Measurements from ENCODE around the gene HSPBAP1.
"Not testable (repeated sequence)": the region's sequence is repeated elsewhere in the genome, so short reads cannot be mapped to it uniquely, and the experiment has no call there.

HSPBAP1 gene

DNA sequence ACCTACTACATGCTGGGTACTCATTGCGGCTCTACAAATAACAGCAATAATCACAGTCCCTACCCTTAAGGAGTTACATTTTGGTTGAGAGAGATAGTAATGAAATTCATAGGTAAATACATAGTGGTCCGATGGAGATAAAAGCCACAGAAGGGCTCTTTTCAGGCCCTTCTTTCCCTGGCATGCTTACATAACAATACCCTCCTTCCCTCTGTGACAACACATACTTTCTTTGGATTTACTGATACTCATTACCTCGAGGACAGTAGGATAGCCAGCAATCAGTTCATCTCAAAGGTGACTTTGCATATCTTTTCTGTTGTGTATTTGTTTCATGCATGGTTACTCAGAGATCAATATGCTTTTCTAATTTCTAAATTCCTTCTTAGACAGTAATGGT, 54.5 kb downstream of the HSPBAP1 start:
- no peak for DNase-seq (ENCODE audit: low read depth, low spot score)

DNA sequence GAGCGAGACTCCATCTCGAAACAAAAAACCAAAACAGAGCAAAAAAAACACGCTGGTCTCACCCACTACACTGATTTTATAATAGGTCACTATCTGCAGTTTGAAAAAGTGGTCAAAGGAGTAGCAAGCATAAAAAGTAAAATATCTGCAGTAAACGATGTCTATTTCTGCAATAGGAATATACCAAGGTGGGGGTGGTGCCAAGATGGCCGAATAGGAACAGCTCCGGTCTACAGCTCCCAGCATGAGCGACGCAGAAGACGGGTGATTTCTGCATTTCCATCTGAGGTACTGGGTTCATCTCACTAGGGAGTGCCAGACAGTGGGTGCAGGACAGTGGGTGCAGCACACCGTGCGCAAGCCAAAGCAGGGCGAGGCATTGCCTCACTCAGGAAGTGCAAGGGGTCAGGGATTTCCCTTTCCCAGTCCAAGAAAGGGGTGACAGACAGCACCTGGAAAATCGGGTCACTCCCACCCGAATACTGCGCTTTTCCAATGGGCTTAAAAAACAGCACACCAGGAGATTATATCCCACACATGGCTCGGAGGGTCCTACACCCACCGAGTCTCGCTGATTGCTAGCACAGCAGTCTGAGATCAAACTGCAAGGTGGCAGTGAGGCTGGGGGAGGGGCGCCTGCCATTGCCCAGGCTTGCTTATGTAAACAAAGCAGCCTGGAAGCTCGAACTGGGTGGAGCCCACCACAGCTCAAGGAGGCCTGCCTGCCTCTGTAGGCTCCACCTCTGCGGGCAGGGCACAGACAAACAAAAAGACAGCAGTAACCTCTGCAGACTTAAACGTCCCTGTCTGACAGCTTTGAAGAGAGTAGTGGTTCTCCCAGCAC, 60.7 kb downstream of the HSPBAP1 start:
- not testable (repeated sequence) for DNase-seq (ENCODE audit: low read depth, low spot score)

DNA sequence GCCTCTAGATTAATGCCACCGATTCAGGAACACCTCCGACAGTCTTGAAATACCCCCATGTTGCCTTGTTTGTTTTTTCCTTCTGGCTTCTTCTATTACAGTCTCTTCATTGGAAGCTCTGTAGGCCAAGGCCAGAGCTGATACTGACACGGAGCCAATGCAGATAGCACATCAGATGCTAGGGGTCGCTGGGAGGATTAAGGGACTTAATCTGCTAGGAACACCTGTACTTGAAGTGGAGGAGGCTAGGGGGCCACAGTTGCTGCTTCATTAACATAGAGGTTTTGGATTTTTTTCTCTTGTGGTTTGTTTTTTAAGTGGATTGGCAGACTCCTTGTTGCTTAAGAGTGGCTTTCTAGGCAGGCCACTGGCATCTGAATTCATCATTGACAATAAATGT, 63.4 kb downstream of the HSPBAP1 start:
- no peak for DNase-seq (ENCODE audit: low read depth, low spot score)

DNA sequence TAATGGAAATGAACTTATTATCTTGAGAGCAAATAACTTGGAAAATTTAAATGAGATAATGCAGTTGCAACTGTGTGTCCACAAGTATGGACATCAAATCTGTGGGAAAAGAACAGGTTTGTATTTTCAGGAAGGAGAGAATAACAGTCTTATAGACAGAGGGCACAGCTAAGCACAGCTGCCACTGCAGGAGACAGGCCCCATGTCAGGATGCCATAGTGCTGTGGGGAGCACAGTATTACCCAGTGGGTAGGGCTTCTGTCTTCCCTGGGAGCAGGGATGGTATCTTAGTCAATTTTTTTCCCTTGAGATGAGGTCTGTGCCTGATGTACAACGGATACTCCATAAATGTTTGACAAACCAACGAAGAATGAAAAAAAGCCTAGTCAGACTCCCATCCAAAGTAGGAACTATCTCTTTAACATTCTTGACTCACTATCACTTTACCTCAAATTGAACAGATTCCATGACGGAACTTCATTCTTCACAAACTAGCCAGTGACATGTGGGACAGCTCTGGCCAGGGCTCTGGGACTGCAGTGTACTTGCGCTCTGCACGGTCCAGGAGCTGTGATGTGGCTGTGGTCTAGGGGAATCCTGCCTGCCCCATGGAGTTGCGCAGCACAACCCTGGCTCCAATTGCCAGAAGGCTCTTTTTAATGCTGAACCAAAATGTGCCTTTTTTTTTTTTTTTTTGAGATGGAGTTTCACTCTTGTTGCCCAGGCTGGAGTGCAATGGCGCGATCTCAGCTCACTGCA, 64.7 kb downstream of the HSPBAP1 start:
- no peak for DNase-seq (ENCODE audit: low read depth, low spot score)

DNA sequence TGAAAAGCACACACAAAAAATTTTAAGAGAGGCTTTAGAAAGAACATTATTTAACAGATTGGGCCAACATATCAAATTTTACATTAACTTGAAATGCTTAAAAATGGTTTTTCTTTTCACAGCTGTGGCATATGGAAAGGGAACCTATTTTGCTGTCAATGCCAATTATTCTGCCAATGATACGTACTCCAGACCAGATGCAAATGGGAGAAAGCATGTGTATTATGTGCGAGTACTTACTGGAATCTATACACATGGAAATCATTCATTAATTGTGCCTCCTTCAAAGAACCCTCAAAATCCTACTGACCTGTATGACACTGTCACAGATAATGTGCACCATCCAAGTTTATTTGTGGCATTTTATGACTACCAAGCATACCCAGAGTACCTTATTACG, 65.4 kb downstream of the HSPBAP1 start:
- no peak for DNase-seq (ENCODE audit: low read depth, low spot score)

DNA sequence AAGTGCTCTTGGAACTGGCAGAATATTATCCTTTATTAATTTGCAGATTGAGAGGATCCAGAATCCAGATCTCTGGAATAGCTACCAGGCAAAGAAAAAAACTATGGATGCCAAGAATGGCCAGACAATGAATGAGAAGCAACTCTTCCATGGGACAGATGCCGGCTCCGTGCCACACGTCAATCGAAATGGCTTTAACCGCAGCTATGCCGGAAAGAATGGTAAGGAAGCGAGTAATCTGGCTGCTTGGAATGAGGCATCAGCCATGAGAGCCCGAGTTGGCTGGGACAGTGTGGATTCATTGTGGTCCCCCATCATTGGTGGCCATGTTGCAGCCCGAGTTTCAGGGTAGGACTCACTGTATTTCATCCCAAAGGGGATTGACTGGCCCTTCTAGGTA, 65.9 kb downstream of the HSPBAP1 start:
- no peak for DNase-seq (ENCODE audit: low read depth, low spot score)

DNA sequence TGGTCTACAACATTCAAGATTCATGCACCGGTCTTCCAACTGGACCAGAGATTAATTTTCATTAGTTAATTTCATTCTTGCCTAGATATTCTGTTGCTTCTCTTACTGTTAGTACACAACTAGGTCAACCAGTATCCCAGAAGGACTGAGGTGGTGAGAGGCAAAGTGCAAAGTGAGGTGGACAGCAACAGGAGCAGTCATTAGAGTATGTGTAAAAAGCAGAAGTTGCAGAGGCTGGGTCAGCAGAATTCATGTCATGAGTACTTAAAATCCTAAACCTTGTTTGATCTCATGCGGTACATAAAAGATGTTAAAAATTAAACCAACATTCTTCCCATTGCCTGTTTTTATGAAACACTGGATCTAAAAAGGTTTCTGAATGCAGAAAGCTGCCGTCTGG, 66.3 kb downstream of the HSPBAP1 start:
- no peak for DNase-seq (ENCODE audit: low read depth, low spot score)

DNA sequence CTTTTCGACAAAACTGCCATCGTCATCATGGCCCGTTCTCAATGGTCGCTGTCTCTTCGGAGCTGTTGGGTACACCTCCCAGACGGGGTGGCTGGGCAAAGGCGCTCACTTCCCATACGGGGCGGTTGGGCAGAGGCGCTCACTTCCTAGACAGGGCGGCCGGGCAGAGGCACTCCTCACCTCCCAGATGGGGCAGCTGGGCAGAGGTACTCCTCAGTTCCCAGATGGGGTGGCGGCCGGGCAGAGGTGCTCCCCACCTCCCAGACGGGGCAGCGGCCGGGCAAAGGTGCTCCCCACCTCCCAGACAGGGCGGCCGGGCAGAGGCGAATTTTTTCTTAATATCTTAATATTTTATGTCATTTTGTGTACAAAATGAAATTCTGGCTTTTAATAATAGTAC, 68.5 kb downstream of the HSPBAP1 start:
- no peak for DNase-seq (ENCODE audit: low read depth, low spot score)

DNA sequence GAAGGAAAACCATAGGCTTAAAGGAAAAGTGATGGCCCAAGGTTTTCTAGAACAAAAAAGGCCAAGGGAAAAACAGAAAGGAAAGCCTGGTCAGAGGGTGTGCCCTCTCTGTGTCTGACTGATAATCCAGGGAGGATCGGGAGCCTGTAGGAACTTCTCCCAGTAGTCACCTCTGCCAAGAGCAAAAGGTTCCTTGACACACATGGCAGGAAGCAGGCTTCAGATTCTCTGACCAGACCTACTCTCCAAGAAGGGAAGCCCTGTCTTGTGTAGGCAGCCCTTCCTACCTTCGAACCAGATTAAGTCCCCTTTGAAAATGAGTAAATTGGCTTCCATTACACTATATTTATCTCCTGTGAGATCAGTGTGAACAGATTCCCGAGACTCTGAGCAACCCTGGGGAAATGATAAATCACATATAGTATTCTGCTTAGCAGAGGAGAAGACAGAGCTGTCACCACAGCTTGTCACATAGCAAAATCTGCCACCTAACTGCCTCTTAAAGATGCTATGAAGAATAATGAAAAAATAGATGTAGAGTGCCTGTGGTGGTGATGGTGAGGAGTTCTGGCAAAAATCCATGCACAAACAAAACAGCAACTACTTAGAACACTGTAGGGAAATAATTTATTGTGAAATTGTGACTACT, 74.2 kb downstream of the HSPBAP1 start:
- DNase-seq (ENCODE audit: low read depth, low spot score) = no peak

DNA sequence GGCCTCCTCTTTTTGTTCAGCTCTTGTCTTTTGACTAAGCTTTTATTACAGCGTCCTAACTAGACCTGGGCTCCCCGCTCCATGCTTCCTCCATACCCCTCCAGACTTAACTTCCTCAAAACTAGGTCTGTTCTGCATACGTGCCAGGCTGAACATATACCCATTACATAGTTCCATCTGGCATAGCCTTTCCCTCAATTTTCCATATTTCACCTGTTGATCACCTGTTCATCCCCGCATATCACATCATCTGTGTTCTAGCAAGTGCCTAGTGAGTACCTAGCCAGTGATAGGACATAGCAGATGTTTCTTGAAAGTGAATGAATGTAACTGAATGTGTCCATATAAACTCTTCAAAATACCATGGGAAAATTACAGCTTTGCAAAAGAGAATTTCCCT, 77.0 kb downstream of the HSPBAP1 start:
- DNase-seq (ENCODE audit: low read depth, low spot score) = no peak

DNA sequence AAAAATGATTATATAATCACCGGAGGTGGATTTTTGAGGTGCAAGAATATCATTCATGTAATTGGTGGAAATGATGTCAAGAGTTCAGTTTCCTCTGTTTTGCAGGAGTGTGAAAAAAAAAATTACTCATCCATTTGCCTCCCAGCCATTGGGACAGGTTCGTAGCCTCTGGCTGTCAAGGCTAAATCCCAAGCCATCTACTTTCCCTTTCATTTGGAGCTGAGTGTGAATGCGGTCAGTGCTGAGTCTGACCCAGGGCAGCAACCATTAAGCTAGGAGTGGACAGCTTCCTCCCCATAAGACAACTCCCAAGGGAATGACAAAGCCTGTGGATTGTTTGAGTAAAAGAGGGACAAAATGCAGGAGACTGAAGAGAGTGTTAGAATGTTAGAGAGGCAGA, 79.4 kb downstream of the HSPBAP1 start:
- DNase-seq (ENCODE audit: low read depth, low spot score) = no peak

DNA sequence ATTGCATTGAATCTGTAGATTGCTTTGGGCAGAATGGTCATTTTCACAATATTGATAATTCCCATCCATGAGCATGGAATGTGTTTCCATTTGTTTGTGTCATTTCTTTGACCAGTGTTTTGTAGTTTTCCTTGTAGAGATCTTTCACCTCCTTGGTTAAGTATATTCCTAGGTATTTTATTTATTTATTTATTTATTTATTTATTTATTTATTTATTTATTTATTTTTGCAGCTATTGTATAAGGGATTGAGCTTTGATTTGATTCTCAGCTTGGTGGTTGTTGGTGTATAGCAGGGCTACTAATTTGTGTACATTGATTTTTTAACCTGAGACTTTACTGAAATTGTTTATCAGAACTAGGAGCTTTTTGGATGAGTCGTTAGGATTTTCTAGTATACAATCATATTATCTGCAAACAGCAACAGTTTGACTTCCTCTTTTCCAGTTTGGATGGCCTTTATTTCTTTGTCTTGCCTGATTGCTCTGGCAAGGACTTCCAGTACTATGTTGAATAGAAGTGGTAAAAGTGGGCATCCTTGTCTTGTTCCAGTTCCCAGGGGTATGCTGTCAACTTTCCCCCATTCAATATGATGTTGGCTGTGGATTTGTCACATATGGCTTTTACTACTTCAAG, 82.9 kb downstream of the HSPBAP1 start:
- not testable (repeated sequence) for DNase-seq (ENCODE audit: low read depth, low spot score)

DNA sequence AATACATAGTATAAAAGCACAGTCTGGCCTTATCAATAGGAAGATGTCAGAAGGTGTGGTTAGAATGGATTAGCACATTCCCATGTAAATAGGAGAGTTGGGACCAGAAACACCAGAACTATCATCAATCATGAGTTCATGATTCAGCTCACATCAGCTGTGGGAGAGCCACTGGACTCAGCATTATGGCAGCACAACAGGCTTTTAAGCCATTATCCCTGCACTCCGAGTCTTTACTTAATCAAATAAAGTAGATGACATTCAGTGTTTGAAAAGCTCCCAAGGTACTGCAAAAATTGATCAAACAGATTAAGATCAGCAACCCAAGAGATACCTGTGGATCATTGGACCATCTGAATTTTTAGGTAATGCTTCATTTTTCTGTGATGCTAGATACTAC, 88.3 kb downstream of the HSPBAP1 start:
- no peak for DNase-seq (ENCODE audit: low read depth, low spot score)

DNA sequence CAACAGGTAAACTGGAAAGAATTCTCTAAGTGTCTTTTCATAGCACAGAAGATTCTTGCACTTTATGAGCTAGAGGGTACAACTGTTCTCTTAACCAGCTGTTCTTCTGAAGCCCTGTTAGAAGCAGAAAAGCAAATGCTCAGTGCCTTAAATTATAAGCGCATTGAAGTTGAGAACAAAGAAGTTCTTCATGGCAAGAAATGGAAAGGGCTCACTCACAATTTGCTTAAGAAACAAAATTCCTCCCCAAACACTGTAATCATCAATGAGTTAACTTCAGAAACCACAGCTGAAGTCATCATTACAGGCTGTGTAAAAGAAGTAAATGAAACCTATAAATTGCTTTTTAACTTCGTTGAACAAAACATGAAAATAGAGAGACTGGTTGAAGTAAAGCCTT, 93.4 kb downstream of the HSPBAP1 start:
- DNase-seq (ENCODE audit: low read depth, low spot score) = no peak

DNA sequence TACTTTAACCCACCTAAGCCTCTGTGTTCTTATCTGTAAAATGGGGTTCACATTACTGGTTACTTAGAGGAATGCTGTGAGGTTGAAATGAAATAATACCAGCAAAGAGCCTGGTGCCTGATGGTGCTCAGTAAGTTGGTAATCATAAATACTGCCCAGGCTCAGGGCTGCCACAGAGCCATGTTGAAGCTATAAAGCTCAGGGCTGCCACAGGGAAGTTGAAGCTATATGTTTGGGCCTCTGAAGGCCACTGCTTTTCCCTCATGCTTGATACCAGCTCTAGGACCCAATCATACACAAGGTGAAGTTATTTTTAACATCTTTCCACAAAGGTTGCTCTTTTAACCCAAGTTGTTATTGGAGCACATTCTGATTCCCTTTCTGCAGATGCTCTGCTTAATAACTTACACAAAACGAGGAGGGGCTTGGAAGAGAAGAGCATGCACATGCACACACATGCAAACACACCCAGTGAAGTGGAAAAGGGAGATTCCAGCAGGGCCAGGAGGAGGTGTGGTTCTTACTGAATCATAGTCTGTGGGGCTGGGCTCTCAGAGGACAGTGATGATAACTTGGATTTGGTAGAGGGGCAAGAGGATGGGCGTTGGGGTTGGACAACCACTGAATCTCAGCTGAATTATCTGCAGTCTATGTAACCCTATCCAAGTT, 95.5 kb downstream of the HSPBAP1 start:
- DNase-seq (ENCODE audit: low read depth, low spot score) = no peak

DNA sequence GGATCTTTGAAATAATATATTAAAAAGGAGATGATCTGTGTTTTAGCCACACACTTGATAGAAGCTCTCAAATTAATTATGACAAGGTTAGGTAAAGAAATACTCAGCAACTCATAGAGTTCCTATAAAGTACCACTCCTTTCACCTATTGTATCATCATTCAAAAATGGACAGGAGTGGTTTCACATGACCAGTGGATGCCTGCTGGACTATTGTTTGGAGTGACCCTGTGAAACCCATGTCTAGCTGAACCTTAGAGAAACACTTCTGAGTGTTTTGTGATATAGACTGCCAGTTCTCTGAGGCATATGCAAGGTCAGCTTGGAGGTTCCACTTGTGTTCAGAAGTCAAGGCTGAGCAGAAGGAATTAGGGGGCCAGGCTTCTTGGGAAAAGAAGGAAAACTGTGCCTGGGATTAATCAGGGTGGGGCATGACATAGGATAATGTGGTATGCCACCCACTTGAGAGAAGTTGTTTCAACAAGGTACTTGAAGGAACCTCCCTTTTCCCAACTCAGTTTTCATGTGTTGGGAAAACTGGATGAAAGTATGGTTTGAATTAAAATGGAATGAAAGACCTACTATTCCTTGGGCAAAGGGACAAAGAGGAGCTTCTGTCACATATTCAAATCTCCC, 97.6 kb downstream of the HSPBAP1 start:
- DNase-seq (ENCODE audit: low read depth, low spot score) = no peak

DNA sequence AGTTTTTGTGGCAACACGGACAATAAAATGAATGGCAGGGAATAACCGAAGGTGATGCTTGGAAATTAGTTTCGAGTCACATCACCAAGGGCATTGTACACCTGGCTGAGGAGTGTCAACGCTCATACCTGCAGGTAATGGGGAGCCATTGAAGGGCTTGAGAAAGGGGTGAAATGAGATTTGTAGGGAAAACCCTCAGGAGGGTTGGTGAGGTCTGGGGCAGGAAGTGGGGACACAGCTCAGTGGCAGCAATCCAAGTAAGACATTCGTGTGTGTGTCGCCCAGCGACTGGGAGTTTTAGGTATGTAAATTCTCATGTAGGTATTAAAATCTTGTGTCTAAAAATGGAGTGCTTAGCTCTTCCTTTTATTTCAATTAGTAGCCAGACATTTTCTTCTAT, 98.7 kb downstream of the HSPBAP1 start:
- DNase-seq (ENCODE audit: low read depth, low spot score) = no peak

DNA sequence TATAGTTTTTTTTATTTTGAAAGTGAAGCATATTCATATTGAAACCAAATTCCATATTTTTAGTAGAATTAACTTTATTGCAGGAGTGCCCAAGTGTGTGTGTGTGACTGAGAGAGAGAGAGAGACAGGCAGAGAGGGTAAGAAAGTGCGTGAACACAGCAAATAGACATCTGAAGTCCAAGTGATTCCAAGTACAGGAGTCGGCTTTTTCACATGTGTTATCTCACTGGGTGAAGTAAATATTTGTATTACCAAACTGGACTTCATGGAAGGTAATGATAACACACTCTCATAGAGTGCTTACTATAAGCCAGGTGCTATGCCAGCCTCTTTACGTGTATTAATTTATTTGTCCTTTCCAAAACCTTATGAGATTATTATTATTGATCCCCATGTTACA, 101.0 kb downstream of the HSPBAP1 start:
- DNase-seq (ENCODE audit: low read depth, low spot score) = no peak

DNA sequence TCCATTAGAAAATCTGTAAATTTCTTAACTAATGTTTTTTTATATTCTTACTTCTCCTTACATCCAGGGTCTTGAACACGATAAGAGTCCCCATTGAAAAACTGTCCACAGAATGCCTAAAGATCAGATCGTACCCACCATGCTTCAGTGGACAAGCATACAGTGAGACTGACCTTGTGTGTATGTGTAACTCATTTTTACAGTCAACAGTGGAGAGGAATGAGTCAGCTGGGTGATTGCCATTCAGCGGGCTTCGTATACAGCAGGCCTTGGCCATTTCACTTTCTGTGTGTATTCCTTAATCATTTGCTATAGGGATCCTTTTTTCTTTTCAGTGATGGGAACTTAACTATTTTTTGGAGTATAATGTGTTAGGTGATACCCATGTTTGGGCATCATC, 102.4 kb downstream of the HSPBAP1 start:
- DNase-seq (ENCODE audit: low read depth, low spot score) = no peak

DNA sequence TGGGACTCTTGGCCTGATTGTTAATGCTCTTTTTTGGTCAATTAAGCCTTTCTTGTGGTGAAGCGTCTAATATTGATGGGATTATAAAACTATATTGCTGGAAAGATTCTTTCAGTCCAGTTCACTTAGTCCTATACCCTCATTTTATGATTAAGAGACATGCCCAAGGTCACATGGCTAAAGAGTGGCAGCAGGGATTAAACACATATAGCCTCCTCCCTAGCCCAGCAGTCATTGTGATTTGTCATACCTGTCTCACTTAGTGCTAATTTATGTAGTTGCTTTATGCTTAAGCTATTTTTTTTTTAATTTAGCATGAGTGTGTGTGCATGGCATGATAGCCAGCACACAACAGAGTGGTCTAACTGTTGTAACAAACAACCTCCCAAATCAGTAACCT, 103.5 kb downstream of the HSPBAP1 start:
- no peak for DNase-seq (ENCODE audit: low read depth, low spot score)
